Measurements from ENCODE around the gene NINJ2. TPM values are rescaled to one million over a fixed set of nuclear protein-coding genes. Genes with fewer than 3 reads are reported as not detected.

NINJ2 gene
- total and polyA plus RNA-seq, 3 donors from 2014 or later: 9.2 to 17.3 (median 11.2) TPM

DNA sequence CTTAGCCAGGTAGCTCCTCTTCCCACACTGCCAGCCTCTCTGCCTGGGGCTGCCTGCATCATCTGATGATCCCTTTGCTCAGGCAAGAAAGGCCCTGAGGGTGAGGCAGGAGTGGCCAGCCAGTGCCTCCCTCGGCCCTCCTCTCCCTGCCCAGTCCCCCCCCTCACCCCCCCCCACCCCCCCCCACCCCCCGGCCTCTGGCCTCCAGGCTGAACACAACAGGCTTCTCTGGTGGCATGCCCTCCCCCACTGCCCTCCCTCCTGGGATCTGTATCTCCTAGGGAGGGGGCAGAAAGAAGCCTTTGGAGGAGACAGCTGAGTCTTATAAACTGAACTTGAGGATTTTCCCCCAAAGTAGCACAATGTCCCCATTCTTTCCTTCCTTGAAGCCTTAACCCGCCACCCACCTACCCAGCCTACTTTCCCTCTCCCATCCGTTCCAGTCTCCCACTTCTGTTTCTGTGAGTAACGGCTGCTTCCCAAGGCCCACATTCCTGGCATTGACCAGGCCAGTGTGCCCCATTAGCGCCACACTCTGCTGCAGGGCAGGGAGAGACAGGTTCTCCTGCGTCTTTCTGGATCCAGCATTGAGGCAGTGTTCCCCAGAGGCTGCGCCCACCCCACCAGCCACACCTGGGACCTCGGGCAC is 121.4 kb downstream of the NINJ2 start:
- Histone ChIP-seq H3K4me3 (no peak overlapping the region), H3K36me3 (ENCODE audit: low read depth, missing control alignments) (no peaks in the 10 kb centered on the region), H3K4me1 (peaks cover 15% of the 10 kb centered on the region), H3K9me3 (no peaks in the 10 kb centered on the region), H3K27me3 (no peaks in the 10 kb centered on the region), H3K27ac (no peak overlapping the region)
- intact Hi-C loops (cut with DNase I; ENCODE audit: low total_unique reads): no loop called here
- peak; percentile 28 for DNase-seq
- 54 to 61% methylated on average over 9 of the region's 9 CpGs for WGBS, 2 donors
- TF ChIP-seq POLR2A (IDR thresholded peaks at IDR 0.05): no peak

DNA sequence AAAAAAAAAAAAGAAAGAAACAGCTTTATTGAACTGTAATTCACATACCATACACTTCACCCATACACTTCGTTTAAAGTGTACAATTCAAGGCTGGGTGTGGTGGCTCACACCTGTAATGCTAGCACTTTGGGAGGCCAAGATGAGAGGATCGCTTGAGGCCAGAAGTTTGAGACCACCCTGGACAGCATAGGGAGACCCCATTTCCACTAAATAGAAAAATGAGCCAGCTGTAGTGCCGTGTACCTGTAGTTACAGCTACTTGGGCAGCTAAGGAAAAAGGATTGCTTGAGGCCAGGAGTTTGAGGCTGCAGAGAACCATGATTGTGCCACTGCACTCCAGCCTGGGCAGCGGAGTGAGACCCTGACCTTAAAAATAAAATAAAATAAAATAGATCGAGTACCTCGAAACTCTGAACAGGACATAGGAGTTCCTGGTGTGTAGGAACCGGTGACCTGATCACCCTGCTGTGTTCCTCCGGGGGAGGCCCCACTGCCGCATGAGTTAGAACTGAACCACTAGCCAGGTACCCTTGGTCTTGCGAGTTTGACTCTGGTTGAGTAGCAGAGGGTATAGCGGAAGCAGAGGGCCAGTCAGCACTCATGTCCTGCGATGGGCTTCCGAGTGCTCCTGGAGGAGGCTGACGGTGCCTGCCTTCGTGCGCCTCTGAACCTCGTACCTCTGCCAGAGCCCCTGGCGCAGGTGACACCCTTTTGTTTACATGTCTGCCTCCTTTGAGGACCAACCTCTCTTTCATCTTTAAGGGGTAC is 123.5 kb downstream of the NINJ2 start:
- Histone ChIP-seq H3K9me3 (no peaks in the 10 kb centered on the region), H3K27ac (no peak overlapping the region), H3K4me1 (peaks cover 11% of the 10 kb centered on the region), H3K27me3 (no peaks in the 10 kb centered on the region), H3K4me3 (no peak overlapping the region), H3K36me3 (ENCODE audit: low read depth, missing control alignments) (no peaks in the 10 kb centered on the region)
- WGBS, 2 donors: 90 to 91% methylated on average over 18 of the region's 18 CpGs
- TF ChIP-seq CTCF (IDR thresholded peaks at IDR 0.05): no peak
- TF ChIP-seq POLR2A (IDR thresholded peaks at IDR 0.05): no peak
- intact Hi-C loops (cut with DNase I; ENCODE audit: low total_unique reads): no loop called here
- DNase-seq: no peak

GRCh38 chr12:538731-539539 is 124.3 kb downstream of the NINJ2 start:
- Histone ChIP-seq H3K4me3 (no peak overlapping the region), H3K27ac (no peak overlapping the region), H3K36me3 (ENCODE audit: low read depth, missing control alignments) (no peaks in the 10 kb centered on the region), H3K4me1 (peaks cover 11% of the 10 kb centered on the region), H3K27me3 (no peaks in the 10 kb centered on the region), H3K9me3 (no peaks in the 10 kb centered on the region)
- 37 to 46% methylated on average over 10 of the region's 10 CpGs for WGBS, 2 donors
- no peak for TF ChIP-seq CTCF (IDR thresholded peaks at IDR 0.05)
- no peak for TF ChIP-seq POLR2A (IDR thresholded peaks at IDR 0.05)
- intact Hi-C loops (cut with DNase I; ENCODE audit: low total_unique reads): no loop called here
- DNase-seq: peak; percentile 66

DNA sequence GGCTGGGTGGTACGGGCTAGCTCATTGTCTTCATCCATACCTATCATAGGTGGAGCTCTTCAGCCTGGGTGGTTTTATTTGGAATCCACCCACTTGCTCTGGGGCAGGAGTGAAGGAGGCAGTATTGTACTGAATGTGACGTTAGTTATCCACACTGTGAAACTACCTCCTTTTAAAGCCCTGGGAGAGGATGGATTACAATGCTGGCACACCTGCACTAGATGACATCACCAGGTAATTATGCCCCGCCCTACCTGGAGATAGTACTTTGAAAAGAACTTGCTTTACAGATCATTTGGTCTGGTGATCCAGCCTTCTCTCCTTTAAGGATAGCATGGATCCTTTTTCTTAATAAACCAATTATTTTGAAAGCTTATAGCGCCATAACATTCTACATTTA is 125.5 kb downstream of the NINJ2 start:
- H3K27ac ChIP-seq: no peak overlapping the region
- no peaks in the 10 kb centered on the region for H3K36me3 ChIP-seq (ENCODE audit: low read depth, missing control alignments)
- peaks cover 11% of the 10 kb centered on the region for H3K4me1 ChIP-seq
- H3K9me3 ChIP-seq: no peaks in the 10 kb centered on the region
- 91 to 94% methylated on average over 4 of the region's 4 CpGs for WGBS, 2 donors
- no peak overlapping the region for H3K4me3 ChIP-seq
- intact Hi-C loops (cut with DNase I; ENCODE audit: low total_unique reads): no loop called here
- TF ChIP-seq POLR2A (IDR thresholded peaks at IDR 0.05): no peak
- TF ChIP-seq CTCF (IDR thresholded peaks at IDR 0.05): no peak
- DNase-seq: no peak
- no peaks in the 10 kb centered on the region for H3K27me3 ChIP-seq

DNA sequence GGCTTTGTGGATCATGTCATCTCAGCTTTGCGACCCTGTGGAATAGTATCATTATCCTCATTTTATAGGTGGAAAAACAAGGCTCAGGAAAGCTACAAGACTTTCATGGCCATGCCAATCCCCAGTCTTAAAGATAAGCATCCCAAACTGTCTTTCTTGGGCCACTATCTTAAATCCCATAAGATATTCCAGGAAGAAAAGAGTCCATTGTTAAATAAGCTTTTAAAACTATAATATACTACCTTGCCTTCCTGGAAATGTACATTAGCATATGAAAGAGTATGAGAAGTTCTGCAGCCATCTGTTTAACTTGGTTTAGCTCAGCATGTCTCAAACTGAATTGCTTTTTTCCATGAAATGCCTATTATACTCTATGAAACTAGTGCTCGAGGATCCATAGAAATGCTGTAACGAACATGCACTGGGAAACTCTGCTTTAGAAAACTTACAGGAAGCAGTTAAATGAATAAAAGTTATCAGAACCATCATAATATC is 126.4 kb downstream of the NINJ2 start:
- H3K27ac ChIP-seq: no peak overlapping the region
- H3K36me3 ChIP-seq (ENCODE audit: low read depth, missing control alignments): no peaks in the 10 kb centered on the region
- 99% methylated on average over 3 of the region's 3 CpGs for WGBS, 2 donors
- H3K4me1 ChIP-seq: peaks cover 6% of the 10 kb centered on the region
- H3K4me3 ChIP-seq: no peak overlapping the region
- DNase-seq: no peak
- no peaks in the 10 kb centered on the region for H3K27me3 ChIP-seq
- no peaks in the 10 kb centered on the region for H3K9me3 ChIP-seq
- TF ChIP-seq POLR2A (IDR thresholded peaks at IDR 0.05): no peak
- no peak for TF ChIP-seq CTCF (IDR thresholded peaks at IDR 0.05)
- intact Hi-C loops (cut with DNase I; ENCODE audit: low total_unique reads): no loop called here
